AG04450 (cell line): ENCODE data around the gene HSPA1L. TPM values are rescaled to one million over a fixed set of nuclear protein-coding genes. Genes with fewer than 3 reads are reported as not detected.

ENCODE experiments used
- CTCF ChIA-PET: fragments of 300-600, 350-600 bp; formaldehyde crosslinking; extraction: SDS; loops from one replicate; lab custom pipeline; 2022; ENCODE audit warnings: antibody characterized with exemption, inconsistent platforms; lab: Charles Lee
- POLR2A ChIA-PET: fragments of 350-600 bp; formaldehyde crosslinking; extraction: SDS; loops from one replicate; lab custom pipeline; 2021; ENCODE audit warnings: antibody characterized with exemption, inconsistent platforms; lab: Yijun Ruan, JAX
- DNase-seq: peaks from one replicate; pipeline ENCODE4 v3.0.0-alpha.2; 2011; ENCODE audit warnings: low read depth, low spot score
- H3K27ac ChIP-seq: one replicate; pipeline ENCODE4 v1.5.1; 2012; ENCODE audit warnings: low read depth, low read length, control low read depth
- H3K27me3 ChIP-seq: one replicate; pipeline ENCODE4 v1.6.0; 2012; ENCODE audit warnings: low read length; ENCODE audit not compliant: control insufficient read depth, insufficient read depth
- H3K4me3 ChIP-seq: 2 replicates; pipeline ENCODE4 v1.5.1; 2011; ENCODE audit warnings: mild to moderate bottlenecking, low read depth, low read length, control low read depth
- H3K9me3 ChIP-seq: 2 replicates; pipeline ENCODE4 v1.5.1; 2012; ENCODE audit warnings: low read length; ENCODE audit not compliant: control insufficient read depth, insufficient read depth
- polyA plus RNA-seq: library from polyadenylated mRNA; depleted of rRNA; stranded (reverse); fragments of >200 nt; gene quantifications from 2 replicates; pipeline ENCODE4 v1.2.3, GENCODE V29; 2011
- TF ChIP-seq, protein P1 (sequence below): IDR thresholded peaks from 2 replicates; pipeline ENCODE4 v1.5.1; 2011; ENCODE audit warnings: low read depth, low read length, control low read depth, inconsistent platforms

Gene HSPA1L
- polyA plus RNA-seq, 1 experiment: 1.2 TPM

DNA sequence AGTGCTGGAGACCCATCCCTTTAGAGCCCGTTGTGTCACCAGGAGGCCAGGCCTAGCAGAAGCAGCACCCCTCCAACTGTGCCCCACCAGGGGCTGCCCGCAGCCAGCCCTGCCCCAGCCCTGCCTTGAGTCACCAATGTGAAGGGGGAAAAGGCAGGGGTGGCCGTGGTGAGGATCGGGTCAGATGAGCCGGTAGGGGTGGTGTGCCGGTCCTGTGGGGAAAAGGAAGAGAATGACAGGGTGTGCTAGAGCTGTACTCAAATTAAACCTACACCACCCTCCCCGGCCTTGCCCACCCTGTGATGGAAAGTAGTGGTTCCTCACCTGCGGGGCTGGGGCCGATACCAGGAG, 49.5 kb downstream of the HSPA1L start:
- Histone ChIP-seq H3K4me3 (no peak overlapping the region), H3K9me3 (no peaks in the 10 kb centered on the region; the same call in 1 of the 2 replicates), H3K27ac (no peak overlapping the region), H3K27me3 (no peaks in the 10 kb centered on the region)
- DNase-seq: no peak
- TF ChIP-seq, protein P1, sequence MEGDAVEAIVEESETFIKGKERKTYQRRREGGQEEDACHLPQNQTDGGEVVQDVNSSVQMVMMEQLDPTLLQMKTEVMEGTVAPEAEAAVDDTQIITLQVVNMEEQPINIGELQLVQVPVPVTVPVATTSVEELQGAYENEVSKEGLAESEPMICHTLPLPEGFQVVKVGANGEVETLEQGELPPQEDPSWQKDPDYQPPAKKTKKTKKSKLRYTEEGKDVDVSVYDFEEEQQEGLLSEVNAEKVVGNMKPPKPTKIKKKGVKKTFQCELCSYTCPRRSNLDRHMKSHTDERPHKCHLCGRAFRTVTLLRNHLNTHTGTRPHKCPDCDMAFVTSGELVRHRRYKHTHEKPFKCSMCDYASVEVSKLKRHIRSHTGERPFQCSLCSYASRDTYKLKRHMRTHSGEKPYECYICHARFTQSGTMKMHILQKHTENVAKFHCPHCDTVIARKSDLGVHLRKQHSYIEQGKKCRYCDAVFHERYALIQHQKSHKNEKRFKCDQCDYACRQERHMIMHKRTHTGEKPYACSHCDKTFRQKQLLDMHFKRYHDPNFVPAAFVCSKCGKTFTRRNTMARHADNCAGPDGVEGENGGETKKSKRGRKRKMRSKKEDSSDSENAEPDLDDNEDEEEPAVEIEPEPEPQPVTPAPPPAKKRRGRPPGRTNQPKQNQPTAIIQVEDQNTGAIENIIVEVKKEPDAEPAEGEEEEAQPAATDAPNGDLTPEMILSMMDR: no peak
- CTCF ChIA-PET: interaction anchor here (1.1 kb wide), 1 partner anchor 26 kb away, joined by 3 read pairs; no protein-coding TSS in a partner anchor
- POLR2A ChIA-PET: no interaction called here

DNA sequence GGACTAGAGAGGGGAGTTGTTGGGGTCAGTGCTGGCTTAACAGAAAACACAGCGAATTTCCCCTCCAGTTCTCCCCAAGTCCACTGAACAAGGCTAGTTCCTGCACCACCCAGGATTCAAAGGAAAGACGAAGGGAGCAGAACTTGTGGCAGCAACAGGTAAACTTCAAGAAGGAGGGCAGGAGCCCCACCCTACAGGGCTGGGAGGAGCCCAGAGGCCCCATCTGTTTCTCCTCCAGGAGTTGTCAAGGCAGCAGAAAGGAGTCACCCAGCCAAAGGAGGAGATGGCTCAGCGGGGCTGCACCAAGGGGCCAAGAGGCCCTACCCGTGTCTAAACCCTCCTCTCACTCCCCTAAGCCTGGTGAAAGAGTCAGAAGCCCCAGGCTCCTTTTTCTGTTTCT, 50.9 kb downstream of the HSPA1L start:
- ChIA-PET CTCF (no interaction called here), POLR2A (no interaction called here)
- H3K27ac ChIP-seq: no peak overlapping the region
- no peak for DNase-seq
- H3K27me3 ChIP-seq: no peaks in the 10 kb centered on the region
- TF ChIP-seq, protein P1: no peak
- H3K9me3 ChIP-seq: no peaks in the 10 kb centered on the region; the same call in 1 of the 2 replicates
- no peak overlapping the region for H3K4me3 ChIP-seq

DNA sequence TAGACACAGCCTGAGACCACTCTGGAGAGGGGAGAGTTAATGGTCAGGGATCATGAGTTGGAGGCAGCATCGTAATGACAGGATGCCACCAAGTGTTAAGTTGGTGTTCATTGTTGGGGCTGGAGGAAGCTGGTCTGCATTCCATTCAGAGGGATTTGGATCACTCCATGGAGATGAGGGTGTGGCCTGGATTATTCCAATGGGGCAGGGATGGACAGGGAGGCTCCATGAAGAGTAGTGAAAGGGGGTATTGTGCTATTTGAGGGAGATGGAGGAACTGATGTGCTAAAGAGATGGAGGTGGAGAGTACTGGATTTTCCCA, 51.5 kb downstream of the HSPA1L start:
- H3K27ac ChIP-seq: no peak overlapping the region
- H3K9me3 ChIP-seq: no peaks in the 10 kb centered on the region; the same call in 1 of the 2 replicates
- H3K27me3 ChIP-seq: no peaks in the 10 kb centered on the region
- POLR2A ChIA-PET: no interaction called here
- DNase-seq: no peak
- TF ChIP-seq, protein P1: no peak
- no peak overlapping the region for H3K4me3 ChIP-seq
- CTCF ChIA-PET: no interaction called here

DNA sequence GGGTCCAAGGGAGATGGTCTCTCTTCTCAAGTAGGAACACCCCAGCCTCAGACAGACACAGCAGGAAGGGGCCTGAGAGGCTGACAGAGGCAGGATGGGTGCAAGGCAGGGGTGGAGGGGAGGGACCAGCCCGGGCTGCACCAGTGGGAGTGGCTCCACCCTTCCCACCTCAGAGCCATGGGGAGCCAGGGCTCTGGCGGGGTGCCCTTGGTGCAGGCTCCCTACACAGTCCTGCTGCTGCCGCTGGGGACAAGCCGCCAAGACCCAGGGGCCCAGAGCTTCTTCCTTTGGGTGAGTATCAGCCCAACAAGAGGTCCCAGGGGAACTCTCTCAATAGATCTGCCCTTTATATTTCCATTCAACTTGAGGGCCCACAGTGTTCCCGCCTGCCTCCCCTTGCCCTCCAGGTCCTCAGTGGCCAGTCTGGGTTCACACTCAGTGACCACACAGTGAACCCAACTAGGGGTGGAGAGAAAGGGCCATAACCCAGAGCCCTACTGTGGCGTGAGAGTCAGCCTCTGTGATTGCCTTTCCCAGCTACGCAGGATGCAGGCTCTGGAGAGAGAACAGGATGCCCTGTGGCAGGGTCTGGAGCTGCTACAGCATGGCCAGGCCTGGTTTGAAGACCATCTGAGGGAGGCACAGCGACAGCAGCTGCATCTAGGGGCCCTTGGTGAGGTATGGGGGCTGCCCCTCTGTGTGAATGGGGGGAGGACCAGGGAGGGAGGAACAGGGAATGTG, 52.0 kb downstream of the HSPA1L start:
- no peak for DNase-seq
- TF ChIP-seq, protein P1: no peak
- Histone ChIP-seq H3K27ac (no peak overlapping the region), H3K4me3 (no peak overlapping the region), H3K9me3 (no peaks in the 10 kb centered on the region; the same call in 1 of the 2 replicates), H3K27me3 (no peaks in the 10 kb centered on the region)
- POLR2A ChIA-PET: no interaction called here
- CTCF ChIA-PET: no interaction called here

DNA sequence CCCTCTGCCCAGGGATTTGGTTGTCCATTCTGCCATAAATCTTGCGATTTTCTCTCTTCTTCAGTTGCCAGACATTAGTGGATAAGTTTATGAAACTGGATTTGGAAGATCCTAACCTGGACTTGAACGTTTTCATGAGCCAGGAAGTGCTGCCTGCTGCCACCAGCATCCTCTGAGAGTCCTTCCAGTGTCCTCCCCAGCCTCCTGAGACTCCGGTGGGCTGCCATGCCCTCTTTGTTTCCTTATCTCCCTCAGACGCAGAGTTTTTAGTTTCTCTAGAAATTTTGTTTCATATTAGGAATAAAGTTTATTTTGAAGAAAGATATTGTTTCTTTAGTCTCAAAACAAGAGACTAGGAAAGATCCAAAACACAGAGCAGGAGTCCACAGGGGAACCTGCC, 52.7 kb downstream of the HSPA1L start, which contains the start of gene SAPCD1:
SAPCD1 (plus strand) TSS at position 301 of the 400 bp plus-strand sequence. CDS start 399 bp downstream, outside the sequence.
- CTCF ChIA-PET: no interaction called here
- TF ChIP-seq, protein P1: no peak
- DNase-seq: no peak
- Histone ChIP-seq H3K27me3 (no peaks in the 10 kb centered on the region), H3K27ac (no peak within 1 kb of the TSS), H3K9me3 (no peaks in the 10 kb centered on the region; the same call in 1 of the 2 replicates), H3K4me3 (no peak within 1 kb of the TSS)
- POLR2A ChIA-PET: no interaction called here
